Activated T-cell treated with anti-CD3 and anti-CD28 coated beads for 48 hours (primary cell): ENCODE measurements around the gene FRMD4A.

Source experiments
- DNase-seq: peaks from one replicate; pipeline ENCODE4 v3.0.0-alpha.2; 2020; ENCODE audit warnings: low read depth

FRMD4A gene

GRCh38 chr10:13670311-13670710, 660.4 kb downstream of the FRMD4A start:
- no peak for DNase-seq

DNA sequence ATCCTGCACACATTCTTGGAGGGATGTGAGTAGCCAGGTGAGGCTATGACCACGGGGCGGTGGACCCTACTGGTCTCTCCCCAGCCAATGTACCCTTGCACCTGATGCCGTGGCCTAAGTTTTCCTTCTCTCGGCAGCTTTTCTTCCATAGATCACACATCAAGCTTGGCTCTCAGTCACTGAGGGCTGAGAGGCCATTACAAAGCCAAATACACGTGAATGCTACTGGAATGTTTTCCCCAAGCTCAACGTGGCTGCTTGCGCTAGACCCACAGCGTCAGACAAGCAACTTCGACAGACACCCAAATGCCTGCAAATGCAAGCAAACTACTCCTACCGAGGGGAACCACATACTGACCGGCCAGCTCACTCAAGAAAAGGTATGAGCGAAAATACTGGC, 660.8 kb downstream of the FRMD4A start:
- no peak for DNase-seq

- DNase-seq: no peak
Observed at GRCh38 chr10:13669182-13669855, 661.4 kb downstream of the FRMD4A start.

GRCh38 chr10:13668126-13668525, 662.6 kb downstream of the FRMD4A start:
- DNase-seq: no peak

DNA sequence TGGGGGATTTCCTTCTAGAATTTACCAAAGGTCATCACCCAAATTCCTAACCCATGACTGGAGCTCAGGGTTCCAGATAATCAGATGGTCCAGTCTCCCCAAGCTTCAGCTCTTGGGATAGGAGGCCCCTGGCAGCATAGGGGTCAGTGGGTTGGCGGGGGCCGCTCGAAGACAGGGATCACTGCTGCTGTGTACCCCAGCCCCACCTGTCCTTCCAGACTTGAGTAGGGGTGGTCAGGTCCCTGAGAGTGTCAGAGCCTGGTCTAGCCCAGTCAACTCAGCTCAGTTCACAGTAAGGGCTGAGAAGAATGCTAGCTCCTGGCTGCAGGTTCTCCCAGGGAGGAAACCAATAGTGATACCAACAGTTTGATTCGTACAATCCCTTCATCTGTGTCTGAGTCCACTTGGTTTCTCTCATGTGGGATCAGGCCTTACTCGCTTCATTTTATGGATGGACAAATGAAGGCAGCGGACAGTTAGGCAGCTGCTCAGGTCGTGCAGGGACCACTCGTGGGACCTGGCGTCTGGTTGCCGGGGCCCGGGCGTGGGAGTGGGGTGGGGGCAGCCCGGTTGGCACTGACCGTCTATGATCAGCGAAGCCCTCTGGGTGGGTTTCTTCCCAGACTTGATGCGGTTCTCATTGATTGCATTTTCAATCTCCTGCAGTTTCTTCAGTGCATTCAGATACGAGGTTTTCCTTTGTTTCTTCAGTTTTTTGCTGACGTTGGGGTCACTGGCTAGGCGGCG, 665.0 kb downstream of the FRMD4A start:
- no peak for DNase-seq

DNA sequence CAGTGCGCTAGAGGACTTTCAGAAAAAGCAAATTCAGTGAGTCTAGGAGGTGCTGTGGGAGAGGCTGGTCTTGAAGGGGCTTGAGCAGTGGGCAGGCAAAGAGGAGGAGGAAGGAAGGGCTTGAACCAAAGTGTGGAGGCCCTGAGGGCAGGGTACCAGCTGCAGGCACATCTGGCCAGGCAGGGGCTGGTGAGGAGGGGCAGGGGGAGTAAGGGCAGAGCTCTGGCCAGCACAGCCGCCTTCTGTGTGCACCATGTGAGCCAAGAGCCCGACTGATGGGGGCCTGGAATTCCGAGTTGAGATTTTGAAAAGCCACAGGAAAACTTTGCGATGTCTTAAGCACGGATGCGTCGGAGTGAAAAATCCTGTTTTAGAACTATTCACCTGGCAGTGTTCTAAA, 669.5 kb downstream of the FRMD4A start:
- no peak for DNase-seq

- DNase-seq: no peak
Observed at GRCh38 chr10:13660551-13660920, 670.2 kb downstream of the FRMD4A start.

DNA sequence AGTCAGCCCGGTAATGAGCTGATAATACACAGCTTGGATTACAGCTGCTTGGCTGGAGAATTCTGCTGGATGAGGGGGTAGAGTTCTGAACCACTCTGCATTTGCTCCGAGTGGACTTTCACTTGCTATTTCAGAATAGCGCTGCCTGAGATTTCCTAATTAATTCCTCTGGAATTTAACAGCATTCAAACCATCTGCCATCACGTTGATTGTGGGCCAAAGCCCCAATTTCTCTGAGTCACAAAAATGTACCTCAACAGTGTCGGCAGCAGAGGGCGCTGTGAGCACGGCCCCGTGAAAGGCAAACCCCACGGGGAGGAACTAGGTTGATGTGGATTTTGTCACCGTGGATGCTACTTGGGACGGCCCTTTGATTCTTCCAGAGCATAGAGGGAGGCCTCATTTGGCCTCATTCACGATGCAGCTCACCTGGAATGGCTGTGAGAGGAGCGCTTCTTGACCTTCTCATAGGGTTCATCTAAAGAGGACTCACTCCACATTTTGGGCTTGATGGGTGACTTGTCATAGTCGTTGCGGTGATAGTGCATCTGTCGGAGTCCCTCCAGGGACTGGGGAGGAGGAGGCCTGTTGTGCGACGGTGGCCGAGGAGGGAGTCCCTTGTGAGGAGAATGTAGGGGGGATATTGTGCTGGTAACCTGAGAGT, 670.7 kb downstream of the FRMD4A start:
- DNase-seq: peak; percentile 56

GRCh38 chr10:13658871-13659685, 671.6 kb downstream of the FRMD4A start:
- no peak for DNase-seq

DNA sequence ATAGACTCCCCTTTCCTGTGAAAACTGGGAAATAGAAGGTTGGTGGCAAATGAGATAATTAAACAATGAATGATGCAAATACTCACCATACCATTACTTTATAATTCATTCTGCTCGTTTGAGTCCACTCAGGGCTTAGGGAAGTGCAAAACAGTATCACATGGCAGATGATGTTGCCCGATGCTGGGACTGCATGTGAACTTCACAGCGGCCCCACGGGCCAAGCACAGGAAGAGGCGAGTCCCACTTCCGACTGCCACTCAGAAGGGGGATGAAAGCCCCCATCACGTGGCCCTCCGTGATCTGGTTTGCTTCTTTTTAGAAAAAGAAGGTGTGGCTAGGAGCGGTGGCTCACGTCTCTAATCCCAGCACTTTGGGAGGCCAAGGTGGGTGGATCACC, 672.5 kb downstream of the FRMD4A start:
- no peak for DNase-seq

- no peak for DNase-seq
Observed at GRCh38 chr10:13657101-13657680, 673.5 kb downstream of the FRMD4A start.

- DNase-seq: no peak
Observed at GRCh38 chr10:13656337-13657100, 674.2 kb downstream of the FRMD4A start.

GRCh38 chr10:13654846-13655245, 675.9 kb downstream of the FRMD4A start:
- no peak for DNase-seq

DNA sequence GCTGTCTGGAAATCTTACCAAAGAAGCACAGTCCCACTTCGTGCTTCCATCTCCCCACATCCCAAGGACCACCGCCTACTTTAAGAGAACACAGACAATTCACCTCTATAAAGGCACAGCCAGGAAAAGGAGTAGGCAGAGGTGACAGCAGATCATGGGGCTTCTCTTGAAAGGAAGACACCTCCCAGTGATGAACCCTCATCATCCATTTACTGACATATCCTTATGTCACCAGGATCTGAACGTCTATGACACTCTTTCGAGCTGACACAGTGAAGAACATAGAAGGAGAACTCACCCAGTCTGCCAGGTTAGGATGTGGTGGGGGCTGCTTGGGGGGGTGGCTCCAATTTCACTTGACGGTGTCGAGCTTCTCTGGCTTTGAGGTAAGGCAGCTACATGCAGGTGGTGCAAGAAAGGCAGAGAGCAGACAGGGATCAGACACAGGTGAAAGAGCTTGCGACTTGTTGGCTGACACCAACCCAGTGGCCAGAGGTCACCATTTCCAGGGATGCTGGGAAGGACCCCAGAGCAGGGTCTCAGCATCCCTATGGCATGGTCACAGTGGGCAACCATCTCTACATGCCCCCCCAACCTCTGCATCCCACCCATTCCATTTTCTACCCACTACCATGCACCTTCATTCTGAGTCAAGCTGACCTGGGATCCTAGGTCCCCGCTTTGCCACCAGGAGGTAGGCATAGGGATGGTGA, 676.5 kb downstream of the FRMD4A start:
- DNase-seq: no peak

DNA sequence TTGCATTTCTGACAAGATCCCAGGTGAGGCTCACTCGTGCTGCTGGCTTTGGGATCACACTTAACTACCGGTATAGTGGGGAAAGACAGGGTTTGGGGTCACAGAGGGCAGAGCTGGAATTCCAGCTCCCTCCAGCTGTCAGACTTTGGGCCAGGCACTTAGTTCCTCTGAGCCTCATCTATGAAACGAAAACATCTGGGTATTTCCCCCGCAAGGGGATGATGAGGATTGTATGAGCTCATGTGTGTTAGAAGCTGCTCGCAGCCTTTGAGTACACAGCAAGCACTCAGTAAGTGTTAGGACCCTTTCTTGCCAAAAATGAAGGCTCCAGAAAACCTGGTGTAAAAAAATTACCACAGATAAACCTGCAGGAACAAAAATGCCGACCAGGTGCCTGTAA, 677.9 kb downstream of the FRMD4A start:
- DNase-seq: no peak

DNA sequence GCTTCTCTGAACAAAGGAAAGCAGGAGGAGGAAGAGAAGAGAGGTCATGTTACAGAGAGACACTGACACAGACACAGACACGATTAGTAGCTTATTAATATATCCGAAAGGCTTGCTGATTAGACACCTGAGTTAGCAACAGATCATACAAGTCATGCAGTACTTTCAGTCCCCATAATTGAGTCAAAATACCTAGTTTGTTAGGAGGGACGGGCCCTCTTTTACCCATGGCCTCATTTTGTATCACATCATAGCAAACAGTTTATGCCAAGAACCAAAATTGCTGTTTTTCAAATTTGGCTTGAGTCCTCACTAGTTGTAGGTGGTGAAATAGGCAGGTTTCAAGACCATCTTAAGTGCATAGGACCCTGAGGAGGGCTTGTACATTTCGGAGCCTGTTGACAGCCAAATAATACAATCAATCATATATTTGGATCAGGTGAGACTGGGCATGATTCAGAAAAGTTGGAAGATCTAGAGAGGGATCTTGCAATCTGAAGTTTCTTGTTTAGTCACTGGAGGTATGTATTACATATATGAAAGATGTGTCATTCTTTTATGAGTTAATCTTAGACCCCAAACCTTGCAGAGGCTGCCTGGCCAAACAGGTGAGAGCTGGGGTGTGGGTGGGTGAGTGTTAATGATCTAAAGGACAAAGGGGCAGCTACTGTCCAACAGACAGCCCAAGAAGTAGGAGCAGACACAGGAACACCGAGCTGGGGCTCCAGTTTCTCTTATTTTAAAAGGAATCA, 678.6 kb downstream of the FRMD4A start:
- no peak for DNase-seq

DNA sequence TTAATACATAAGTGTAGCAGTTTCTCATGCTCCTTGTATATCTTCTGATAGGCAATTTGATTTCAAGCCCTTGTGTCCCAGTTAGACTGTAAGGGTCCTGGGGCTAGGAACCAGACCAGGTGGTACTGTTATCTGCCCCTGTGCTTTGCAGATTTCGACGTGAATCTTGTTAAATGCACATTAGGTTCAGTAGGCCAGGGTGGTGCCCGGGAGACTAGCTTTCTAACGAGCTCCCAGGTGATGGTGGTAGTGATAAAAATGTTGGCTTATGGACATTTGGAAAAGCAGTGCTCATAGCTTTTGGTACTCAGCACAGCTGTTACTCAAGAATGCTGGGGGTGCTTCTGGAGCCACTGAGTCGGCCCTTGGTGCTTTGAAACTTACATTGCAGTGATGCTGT, 679.8 kb downstream of the FRMD4A start:
- DNase-seq: no peak

GRCh38 chr10:13649844-13650520, 680.7 kb downstream of the FRMD4A start:
- DNase-seq: no peak

DNA sequence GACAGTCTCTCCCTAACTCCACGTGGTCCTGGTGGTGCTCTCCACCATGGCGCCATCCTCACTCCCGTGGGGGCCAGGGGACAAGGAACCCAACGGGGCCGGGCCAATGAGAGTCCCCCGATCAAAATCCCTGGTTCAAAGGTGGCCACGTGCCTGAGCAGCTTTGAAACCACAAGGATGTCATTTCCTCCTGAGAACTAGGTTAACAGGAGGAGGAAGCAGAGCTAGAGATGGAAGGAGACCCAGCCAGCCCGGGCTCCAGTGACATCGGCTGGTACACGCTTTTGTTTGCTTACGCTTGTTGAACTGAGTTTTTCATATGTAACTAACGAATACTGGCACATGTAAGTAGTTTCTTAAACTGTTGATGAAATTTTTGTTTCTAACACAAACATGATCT, 682.3 kb downstream of the FRMD4A start:
- DNase-seq: no peak
